Ovary (tissue), 3 donors: ENCODE results near the gene INPP5A.

Source experiments
- CTCF ChIP-seq, 3 donors: fragments of 450-650 bp in 2 of 3; fragments of 200-600 bp in 1 of 3; IDR thresholded peaks; one replicate each; pipeline versions ENCODE4 v1.5.1 to v1.8.0; 2016 to 2022; ENCODE audit warnings: antibody characterized with exemption in 3 of 3, mild to moderate bottlenecking in 1 of 3
- POLR2A ChIP-seq: fragments of 450-650 bp; IDR thresholded peaks from one replicate; pipeline ENCODE4 v1.6.1; 2017; ENCODE audit warnings: antibody characterized with exemption, mild to moderate bottlenecking, moderate library complexity
- donor health status: DM: no; HTN: no; CAD: no.

DNA sequence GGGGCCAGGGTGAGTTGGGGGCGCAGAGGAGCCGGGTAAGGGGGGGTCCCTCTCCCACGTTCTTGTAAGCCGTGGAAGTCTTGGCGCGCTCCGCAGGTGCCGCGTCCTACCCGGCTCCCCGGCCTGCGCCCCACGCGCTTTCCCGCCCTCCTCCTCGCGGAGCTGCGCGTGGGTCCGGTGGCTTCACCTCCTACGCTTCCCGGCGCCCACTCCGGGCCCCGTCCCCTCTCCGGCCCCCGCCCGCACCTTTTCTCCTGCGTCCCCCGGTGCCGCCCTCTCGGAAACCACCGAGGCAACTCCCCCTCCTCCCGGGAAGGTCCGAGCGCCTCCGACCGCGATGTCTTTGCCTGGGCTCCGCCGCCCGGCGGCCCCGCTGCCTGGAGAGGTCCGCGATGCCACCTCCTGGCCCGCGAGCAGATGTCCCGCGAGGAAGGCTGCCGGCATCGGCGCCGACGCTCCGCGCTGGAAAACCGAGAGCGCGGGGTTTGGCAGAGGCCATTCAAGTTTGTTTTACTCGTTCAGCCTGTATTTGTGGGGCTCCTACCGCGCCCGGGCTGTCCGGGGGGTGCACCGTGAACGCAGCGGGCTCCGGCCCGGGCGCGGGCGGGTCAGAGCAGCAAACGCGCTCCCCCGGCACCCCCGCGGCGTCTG lies 250.7 kb downstream of the INPP5A start:
- no peak for TF ChIP-seq POLR2A
- no peak for TF ChIP-seq CTCF (IDR thresholded peaks at IDR 0.05)
